PC-3 (cell line): Measurements from ENCODE around the gene SP4. TPM values are rescaled to one million over a fixed set of nuclear protein-coding genes. Genes with fewer than 3 reads are reported as not detected.

Source experiments
- ATAC-seq: fragments of 200-7000 bp; cut with Tn5 transposase; 2 replicates; pipeline ENCODE4 v1.9.1; 2020; ENCODE audit warnings: mild to moderate bottlenecking, moderate library complexity
- BruUV-seq: library from RNA; stranded (reverse); fragments of 400-500 nt; replicated peaks from 2 replicates; lab custom pipeline; 2021; lab: Mats Ljungman, UMichigan
- CTCF ChIA-PET: fragments of 300-600 bp; sonication (Branson Sonifier 250); formaldehyde crosslinking; loops from one replicate; lab custom pipeline; 2022; ENCODE audit warnings: antibody characterized with exemption; lab: Charles Lee
- POLR2A ChIA-PET: fragments of 300-600 bp; sonication (Branson Sonifier 250); formaldehyde crosslinking; loops from one replicate; lab custom pipeline; 2022; ENCODE audit warnings: antibody characterized with exemption; ENCODE audit not compliant: unreplicated experiment; lab: Charles Lee
- DNase-seq: peaks from one replicate; pipeline ENCODE4 v3.0.0-alpha.2; 2015
- H2AFZ ChIP-seq: fragments of 300-600 bp; sonication (generic); 2 replicates; pipeline ENCODE4 v1.6.0; 2016; ENCODE audit warnings: antibody characterized with exemption, low read length
- H3F3A ChIP-seq: fragments of 300-600 bp; sonication (generic); one replicate; pipeline ENCODE4 v1.6.0; 2017; ENCODE audit warnings: antibody characterized with exemption, low read length, control low read depth, mild to moderate bottlenecking; ENCODE audit not compliant: unreplicated experiment
- H3K27ac ChIP-seq: fragments of 300-600 bp; sonication (generic); 2 replicates; pipeline ENCODE4 v1.5.1; 2016; ENCODE audit warnings: mild to moderate bottlenecking, low read length
- H3K27me3 ChIP-seq: fragments of 300-600 bp; sonication (generic); 2 replicates; pipeline ENCODE4 v1.6.1; 2016; ENCODE audit warnings: low read length, mixed read lengths
- H3K36me3 ChIP-seq: fragments of 300-600 bp; sonication (generic); 2 replicates; pipeline ENCODE4 v1.6.1; 2016; ENCODE audit warnings: low read depth, mixed run types, low read length, mixed read lengths
- H3K4me1 ChIP-seq: fragments of 300-600 bp; sonication (generic); 2 replicates; pipeline ENCODE4 v1.5.1; 2016; ENCODE audit warnings: low read length; ENCODE audit not compliant: insufficient read depth
- H3K4me2 ChIP-seq: fragments of 300-600 bp; sonication (generic); 2 replicates; pipeline ENCODE4 v1.6.0; 2016; ENCODE audit warnings: low read length
- H3K4me3 ChIP-seq: fragments of 300-600 bp; sonication (generic); 2 replicates; pipeline ENCODE4 v1.5.1; 2016; ENCODE audit warnings: mild to moderate bottlenecking, low read length, mixed read lengths
- H3K79me2 ChIP-seq: fragments of 300-600 bp; sonication (generic); 2 replicates; pipeline ENCODE4 v1.6.1; 2017; ENCODE audit warnings: low read length, mixed read lengths
- H3K9ac ChIP-seq: fragments of 300-600 bp; sonication (generic); 2 replicates; pipeline ENCODE4 v1.6.0; 2016; ENCODE audit warnings: mild to moderate bottlenecking, low read length
- H3K9me2 ChIP-seq: fragments of 300-600 bp; sonication (generic); replicated peaks from 2 replicates; pipeline ENCODE4 v1.6.1; 2016; ENCODE audit warnings: mixed run types, low read length, mixed read lengths
- H3K9me3 ChIP-seq: fragments of 300-600 bp; sonication (generic); 2 replicates; pipeline ENCODE4 v1.6.1; 2016; ENCODE audit warnings: low read length, mixed read lengths
- H4K20me1 ChIP-seq: fragments of 300-600 bp; sonication (generic); 2 replicates; pipeline ENCODE4 v1.6.1; 2016; ENCODE audit warnings: low read length, mixed read lengths
- EZH2 ChIP-seq: fragments of 300-600 bp; sonication (generic); IDR thresholded peaks from one replicate; pipeline ENCODE4 v1.6.1; 2017; ENCODE audit warnings: antibody characterized with exemption, mild to moderate bottlenecking, low read length; ENCODE audit not compliant: unreplicated experiment
- EZH2phosphoT487 ChIP-seq: fragments of 300-600 bp; sonication (generic); IDR thresholded peaks from 2 replicates; pipeline ENCODE4 v1.6.1; 2018; ENCODE audit warnings: mild to moderate bottlenecking, antibody characterized with exemption, low read length, borderline replicate concordance
- intact Hi-C: fragments of 100-400 bp; cut with micrococcal nuclease; formaldehyde crosslinking; loops from 2 replicates; pipeline ENCODE4 v1.9.0; 2023
- total RNA-seq: library from RNA; depleted of rRNA; stranded (reverse); fragments of >200 nt; gene quantifications from 2 replicates; pipeline ENCODE4 v1.2.3, GENCODE V29; 2014
- TF ChIP-seq, protein P1 (sequence below): fragments of 300-600 bp; sonication (generic); conservative IDR thresholded peaks from 2 replicates; pipeline ENCODE4 v1.5.1; 2017; ENCODE audit warnings: antibody characterized with exemption, low read depth, mild to moderate bottlenecking, low read length

SP4 gene
- total RNA-seq, 1 experiment from 2014 or later: 2.5 TPM

- H3K36me3 ChIP-seq: no peaks in the 10 kb centered on the region
- no peaks in the 10 kb centered on the region for H3K9me3 ChIP-seq
- DNase-seq (peak; percentile 63), ATAC-seq (peak; percentile 35; the same call in 1 of the 2 replicates)
- H3F3A ChIP-seq: no peaks in the 10 kb centered on the region
- no peaks in the 10 kb centered on the region for H3K79me2 ChIP-seq
- no peaks in the 10 kb centered on the region for H3K9me2 ChIP-seq
- H3K4me2 ChIP-seq: no peak overlapping the region
- ChIA-PET CTCF (no interaction called here), POLR2A (no interaction called here)
- intact Hi-C loops: loop anchor here (10.0 kb wide), 2 partner anchors 581 to 729 kb away; no protein-coding TSS in a partner anchor
- no TSS peak for BruUV-seq
- H4K20me1 ChIP-seq: no peaks in the 10 kb centered on the region
- H3K4me1 ChIP-seq: peaks cover 5% of the 10 kb centered on the region; the same call in 1 of the 2 replicates
- H2AFZ ChIP-seq: no peak overlapping the region
- TF ChIP-seq EZH2phosphoT487 (no peak), EZH2 (no peak)
- TF ChIP-seq, protein P1, sequence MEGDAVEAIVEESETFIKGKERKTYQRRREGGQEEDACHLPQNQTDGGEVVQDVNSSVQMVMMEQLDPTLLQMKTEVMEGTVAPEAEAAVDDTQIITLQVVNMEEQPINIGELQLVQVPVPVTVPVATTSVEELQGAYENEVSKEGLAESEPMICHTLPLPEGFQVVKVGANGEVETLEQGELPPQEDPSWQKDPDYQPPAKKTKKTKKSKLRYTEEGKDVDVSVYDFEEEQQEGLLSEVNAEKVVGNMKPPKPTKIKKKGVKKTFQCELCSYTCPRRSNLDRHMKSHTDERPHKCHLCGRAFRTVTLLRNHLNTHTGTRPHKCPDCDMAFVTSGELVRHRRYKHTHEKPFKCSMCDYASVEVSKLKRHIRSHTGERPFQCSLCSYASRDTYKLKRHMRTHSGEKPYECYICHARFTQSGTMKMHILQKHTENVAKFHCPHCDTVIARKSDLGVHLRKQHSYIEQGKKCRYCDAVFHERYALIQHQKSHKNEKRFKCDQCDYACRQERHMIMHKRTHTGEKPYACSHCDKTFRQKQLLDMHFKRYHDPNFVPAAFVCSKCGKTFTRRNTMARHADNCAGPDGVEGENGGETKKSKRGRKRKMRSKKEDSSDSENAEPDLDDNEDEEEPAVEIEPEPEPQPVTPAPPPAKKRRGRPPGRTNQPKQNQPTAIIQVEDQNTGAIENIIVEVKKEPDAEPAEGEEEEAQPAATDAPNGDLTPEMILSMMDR: no peak
- no peak overlapping the region for H3K9ac ChIP-seq
- no peak overlapping the region for H3K27ac ChIP-seq
- no peaks in the 10 kb centered on the region for H3K27me3 ChIP-seq
- H3K4me3 ChIP-seq: no peak overlapping the region
These were observed 76.1 kb downstream of the SP4 start for GRCh38 chr7:21504021-21504420.

- no peaks in the 10 kb centered on the region for H3F3A ChIP-seq
- H3K9me3 ChIP-seq: no peaks in the 10 kb centered on the region
- no peak overlapping the region for H2AFZ ChIP-seq
- no peak overlapping the region for H3K9ac ChIP-seq
- H3K4me1 ChIP-seq: peaks cover 5% of the 10 kb centered on the region; the same call in 1 of the 2 replicates
- H3K79me2 ChIP-seq: no peaks in the 10 kb centered on the region
- H3K27ac ChIP-seq: no peak overlapping the region
- no peak for TF ChIP-seq EZH2
- TF ChIP-seq, protein P1: peak; percentile 86
- ChIA-PET CTCF (interaction anchor here (0.6 to 1.2 kb wide), 4 partner anchors 132 to 282 kb away, joined by 3 to 14 read pairs (median 6); no protein-coding TSS in a partner anchor), POLR2A (no interaction called here)
- ATAC-seq (peak; percentile 93), DNase-seq (peak; percentile 74)
- no peaks in the 10 kb centered on the region for H3K36me3 ChIP-seq
- H3K9me2 ChIP-seq: no peaks in the 10 kb centered on the region
- BruUV-seq: no TSS peak
- H3K4me3 ChIP-seq: no peak overlapping the region
- no peak overlapping the region for H3K4me2 ChIP-seq
- H4K20me1 ChIP-seq: no peaks in the 10 kb centered on the region
- intact Hi-C loops: loop anchor here (1.0 to 10.0 kb wide), 7 partner anchors 80 to 733 kb away; no protein-coding TSS in a partner anchor
- no peaks in the 10 kb centered on the region for H3K27me3 ChIP-seq
These were observed 79.9 kb downstream of the SP4 start for GRCh38 chr7:21507627-21508343.

DNA sequence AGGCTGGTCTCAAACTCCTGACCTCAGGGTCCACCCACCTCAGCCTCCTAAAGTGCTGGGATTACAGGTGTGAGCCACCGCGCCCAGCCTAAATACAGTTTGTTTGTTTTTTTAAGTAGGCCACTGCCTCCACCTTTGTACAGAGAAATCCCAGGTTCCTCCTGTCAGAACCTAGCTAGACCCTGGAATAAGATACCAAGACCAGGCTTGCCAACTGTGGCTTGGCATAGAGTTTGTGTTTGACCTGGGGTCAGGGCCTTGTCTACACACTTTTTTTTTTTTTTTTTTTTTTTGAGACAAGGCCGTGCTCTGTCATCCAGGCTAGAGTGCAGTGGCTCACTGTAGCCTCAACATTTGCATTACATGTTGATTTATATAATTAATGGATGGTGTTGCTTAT, 80.7 kb downstream of the SP4 start:
- CTCF ChIA-PET: interaction anchor here (1.2 kb wide), 1 partner anchor 252 kb away, joined by 14 read pairs; no protein-coding TSS in a partner anchor

More for the DNA sequence above, 80.7 kb downstream of the SP4 start:
- Histone ChIP-seq H3K9me3 (no peaks in the 10 kb centered on the region), H3F3A (no peaks in the 10 kb centered on the region), H3K9ac (no peak overlapping the region), H3K4me3 (no peak overlapping the region), H3K4me2 (no peak overlapping the region), H3K27me3 (no peaks in the 10 kb centered on the region), H3K79me2 (no peaks in the 10 kb centered on the region), H3K27ac (no peak overlapping the region), H3K36me3 (no peaks in the 10 kb centered on the region), H3K9me2 (no peaks in the 10 kb centered on the region), H2AFZ (no peak overlapping the region), H3K4me1 (peaks cover 4% of the 10 kb centered on the region; the same call in 1 of the 2 replicates), H4K20me1 (no peaks in the 10 kb centered on the region)
- intact Hi-C loops: loop anchor here (1.0 to 10.0 kb wide), 4 partner anchors 259 to 734 kb away; no protein-coding TSS in a partner anchor
- no TSS peak for BruUV-seq
- TF ChIP-seq EZH2 (no peak), EZH2phosphoT487 (no peak)
- TF ChIP-seq, protein P1: no peak
- POLR2A ChIA-PET: no interaction called here
- DNase-seq (no peak), ATAC-seq (no peak)
